Skeletal muscle satellite cell (primary cell): ENCODE data around the gene APOB.

ENCODE experiments used
- H3K27me3 ChIP-seq: 2 replicates; pipeline ENCODE4 v1.7.0; 2013; ENCODE audit warnings: low read length; ENCODE audit not compliant: control insufficient read depth, insufficient read depth
- H3K36me3 ChIP-seq: 2 replicates; pipeline ENCODE4 v1.7.0; 2013; ENCODE audit warnings: mild to moderate bottlenecking, control low read depth, low read length; ENCODE audit not compliant: insufficient read depth
- H3K4me1 ChIP-seq: 2 replicates; pipeline ENCODE4 v1.7.0; 2013; ENCODE audit warnings: low read length; ENCODE audit not compliant: control insufficient read depth, insufficient read depth
- H3K4me2 ChIP-seq: 2 replicates; pipeline ENCODE4 v1.7.0; 2013; ENCODE audit warnings: mild to moderate bottlenecking, low read length
- H3K4me3 ChIP-seq: 2 replicates; pipeline ENCODE4 v1.7.0; 2013; ENCODE audit warnings: low read length
- H3K9ac ChIP-seq: 2 replicates; pipeline ENCODE4 v1.7.0; 2013; ENCODE audit warnings: mild to moderate bottlenecking, low read depth, low read length, moderate library complexity
- H3K9me3 ChIP-seq: replicated peaks from 2 replicates; pipeline ENCODE4 v1.7.0; 2013; ENCODE audit warnings: mild to moderate bottlenecking, control low read depth, low read length

The APOB gene

DNA sequence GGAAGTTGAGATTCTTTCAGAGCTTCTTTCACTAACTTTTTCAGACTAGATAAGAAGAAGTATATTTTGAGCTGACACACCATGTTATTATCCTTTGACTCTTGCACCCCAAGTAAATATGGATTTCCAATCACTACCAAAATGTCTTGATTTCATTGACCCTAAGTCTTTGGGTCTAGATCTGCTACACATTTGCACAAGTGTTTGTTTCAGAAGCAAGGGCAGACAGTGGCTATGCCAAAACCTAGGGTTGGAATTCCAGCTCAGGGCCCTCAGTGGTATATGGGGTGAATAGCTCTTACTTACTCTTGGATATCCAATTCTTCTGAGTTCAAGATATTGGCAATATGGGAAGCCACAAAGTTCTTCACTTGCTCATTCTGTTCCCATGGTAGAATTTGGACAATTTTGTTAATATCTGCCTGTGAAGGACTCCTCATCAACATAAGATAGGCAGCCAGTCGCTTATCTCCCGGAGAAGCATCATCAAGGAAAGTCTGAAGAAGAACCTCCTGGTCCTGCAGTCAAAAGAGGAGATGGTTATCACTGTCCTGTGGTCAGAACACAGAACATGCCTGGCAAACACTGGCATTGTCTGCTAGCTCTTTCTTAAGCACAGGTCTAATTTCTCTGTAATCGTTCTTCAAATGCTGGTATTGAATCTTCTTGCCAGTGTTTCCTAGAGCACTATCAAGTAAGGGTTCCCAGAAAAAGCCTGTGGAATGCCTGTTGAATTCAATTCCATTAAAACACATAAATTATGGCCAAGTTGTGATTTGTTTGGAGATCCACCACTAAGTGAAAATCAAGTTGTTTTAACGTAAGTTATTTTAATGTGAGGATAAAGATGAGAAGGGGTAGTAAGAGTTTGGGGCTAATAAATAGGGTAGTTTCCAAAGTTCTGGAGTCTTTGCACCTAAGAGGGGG, 15.6 kb downstream of the APOB start:
- Histone ChIP-seq H3K4me2 (no peak overlapping the region), H3K27me3 (no peaks in the 10 kb centered on the region), H3K4me1 (no peaks in the 10 kb centered on the region), H3K9ac (no peak overlapping the region), H3K36me3 (no peaks in the 10 kb centered on the region), H3K9me3 (no peaks in the 10 kb centered on the region), H3K4me3 (no peak overlapping the region)

DNA sequence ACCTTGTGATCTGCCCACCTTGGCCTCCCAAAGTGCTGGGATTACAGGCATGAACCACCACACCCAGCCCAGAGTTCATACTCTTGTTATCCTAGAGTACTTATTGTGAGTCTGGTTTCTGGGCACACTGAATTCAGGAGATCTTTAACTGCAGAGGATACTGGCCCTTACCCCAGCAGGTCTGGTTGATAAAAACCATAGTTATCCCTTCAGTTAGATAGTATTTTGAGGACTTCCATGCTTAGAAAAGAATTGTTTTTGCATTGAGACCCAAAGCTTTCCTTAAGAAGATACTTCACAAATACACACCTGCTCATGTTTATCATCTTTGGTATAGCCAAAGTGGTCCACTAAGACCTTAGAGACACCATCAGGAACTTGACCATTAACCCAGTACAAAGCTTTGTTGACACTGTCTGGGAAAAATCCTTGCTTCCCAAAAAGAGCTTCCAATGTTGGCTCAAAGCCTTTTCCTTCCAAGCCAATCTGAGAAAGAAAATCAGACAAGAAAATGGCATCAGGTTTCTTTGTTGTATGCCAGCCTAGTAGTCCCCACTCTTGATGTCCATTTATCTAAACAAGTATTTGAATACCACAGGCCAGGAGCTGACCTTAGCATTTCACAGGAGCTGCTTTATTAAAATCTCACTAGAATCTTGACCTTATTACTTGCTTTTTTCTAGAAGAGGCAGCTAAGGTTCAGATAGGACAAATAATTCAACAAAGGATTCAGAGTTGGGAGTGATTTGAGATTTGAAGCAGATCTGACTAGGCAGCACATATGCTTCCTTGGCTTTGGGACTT, 17.2 kb downstream of the APOB start:
- Histone ChIP-seq H3K4me1 (no peaks in the 10 kb centered on the region), H3K9ac (no peak overlapping the region), H3K4me2 (no peak overlapping the region), H3K36me3 (no peaks in the 10 kb centered on the region), H3K9me3 (no peaks in the 10 kb centered on the region), H3K4me3 (no peak overlapping the region), H3K27me3 (peaks cover 4% of the 10 kb centered on the region)

DNA sequence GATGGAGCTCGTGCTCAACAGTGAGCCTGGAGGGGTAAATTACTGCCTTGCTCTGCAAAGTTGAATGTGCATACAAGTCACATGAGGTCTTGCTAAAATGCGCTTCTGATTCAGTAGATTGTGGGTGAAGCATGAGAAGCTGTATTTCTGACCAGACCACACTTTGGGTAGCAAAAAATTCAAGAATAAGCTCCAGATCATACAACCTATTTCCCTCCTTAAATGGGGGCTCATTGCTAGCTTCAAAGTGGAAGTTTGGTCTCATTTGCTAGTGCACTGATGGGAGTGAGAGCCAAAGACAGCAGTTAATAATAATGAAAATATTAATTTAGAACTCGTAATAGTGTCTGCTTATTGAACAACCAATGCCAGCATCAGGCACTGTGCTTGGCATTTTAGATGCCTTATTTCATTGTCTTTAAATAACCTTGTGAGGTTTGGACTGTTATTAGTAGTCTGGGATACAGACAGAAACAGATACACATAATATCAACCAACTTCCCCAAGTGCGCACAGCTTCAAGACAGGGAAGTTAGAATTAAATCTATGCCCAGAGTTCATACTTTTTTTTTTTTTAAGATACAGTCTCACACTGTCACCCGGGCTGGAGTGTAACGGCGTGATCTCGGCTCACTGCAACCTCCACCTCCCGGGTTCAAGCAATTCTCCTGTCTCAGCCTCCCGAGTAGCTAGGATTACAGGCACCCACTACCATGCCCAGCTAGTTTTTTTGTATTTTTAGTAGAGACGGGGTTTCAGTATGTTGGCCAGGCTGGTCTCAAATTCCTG, 18.0 kb downstream of the APOB start:
- Histone ChIP-seq H3K4me2 (no peak overlapping the region), H3K9ac (no peak overlapping the region)

DNA sequence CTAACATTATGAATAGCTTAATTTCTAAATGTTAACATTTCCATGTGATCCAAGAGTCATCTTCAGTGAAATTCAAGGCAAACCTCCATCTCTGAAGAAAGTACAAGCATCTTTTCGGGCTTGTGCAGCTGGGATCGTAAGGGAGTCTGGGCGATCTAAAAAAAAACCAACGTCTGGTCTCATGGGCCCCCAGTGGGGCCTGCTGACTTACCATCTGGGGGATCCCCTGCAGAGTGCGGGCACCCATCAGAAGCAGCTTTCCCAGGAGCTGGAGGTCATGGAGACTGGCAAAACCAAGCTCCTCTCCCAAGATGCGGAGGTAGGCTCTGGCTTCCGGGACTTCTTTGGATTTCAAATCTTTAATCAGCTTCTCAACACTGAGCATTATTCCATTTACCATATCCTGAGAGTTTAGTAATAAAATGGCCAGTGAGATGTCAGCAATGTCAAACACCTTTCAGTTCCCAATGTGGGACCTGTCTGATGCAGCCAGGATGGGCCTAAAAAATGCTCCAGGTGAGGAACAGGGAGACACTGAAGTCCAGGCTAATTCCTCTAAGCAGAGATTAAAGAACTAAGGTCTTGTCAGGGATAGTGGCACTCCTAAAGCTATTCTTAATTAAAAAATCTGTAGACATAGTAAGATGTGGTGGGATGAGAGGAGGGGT, 19.0 kb downstream of the APOB start:
- Histone ChIP-seq H3K4me1 (no peaks in the 10 kb centered on the region), H3K36me3 (no peaks in the 10 kb centered on the region), H3K27me3 (peaks cover 4% of the 10 kb centered on the region), H3K4me2 (no peak overlapping the region), H3K9ac (no peak overlapping the region), H3K4me3 (no peak overlapping the region), H3K9me3 (no peaks in the 10 kb centered on the region)

More for the DNA sequence above, 18.0 kb downstream of the APOB start:
- H3K9me3 ChIP-seq, result no peaks in the 10 kb centered on the region
- H3K36me3 ChIP-seq, result no peaks in the 10 kb centered on the region
- H3K4me3 ChIP-seq, result no peak overlapping the region
- no peaks in the 10 kb centered on the region for H3K4me1 ChIP-seq
- H3K27me3 ChIP-seq, result peaks cover 4% of the 10 kb centered on the region

DNA sequence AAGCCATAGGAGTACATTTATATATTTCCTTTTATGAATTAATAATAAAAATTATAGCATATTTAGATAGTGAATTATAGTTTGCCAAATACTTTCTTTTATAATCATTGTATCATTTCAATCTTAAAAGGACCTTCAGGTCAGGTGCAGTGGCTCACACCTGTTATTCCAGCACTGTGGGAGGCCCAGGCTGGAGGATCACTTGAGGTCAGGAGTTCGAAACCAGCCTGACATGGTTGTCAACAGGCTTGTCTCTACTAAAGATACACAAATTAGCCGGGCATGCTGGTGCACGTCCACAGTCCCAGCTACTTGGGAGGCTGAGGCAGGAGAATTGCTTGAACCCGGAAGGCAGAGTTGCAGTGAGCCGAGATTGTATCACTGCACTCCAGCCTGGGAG, 19.7 kb downstream of the APOB start:
- Histone ChIP-seq H3K4me3 (no peak overlapping the region), H3K9me3 (no peaks in the 10 kb centered on the region), H3K36me3 (no peaks in the 10 kb centered on the region), H3K27me3 (peaks cover 4% of the 10 kb centered on the region), H3K4me2 (no peak overlapping the region), H3K4me1 (no peaks in the 10 kb centered on the region), H3K9ac (no peak overlapping the region)

DNA sequence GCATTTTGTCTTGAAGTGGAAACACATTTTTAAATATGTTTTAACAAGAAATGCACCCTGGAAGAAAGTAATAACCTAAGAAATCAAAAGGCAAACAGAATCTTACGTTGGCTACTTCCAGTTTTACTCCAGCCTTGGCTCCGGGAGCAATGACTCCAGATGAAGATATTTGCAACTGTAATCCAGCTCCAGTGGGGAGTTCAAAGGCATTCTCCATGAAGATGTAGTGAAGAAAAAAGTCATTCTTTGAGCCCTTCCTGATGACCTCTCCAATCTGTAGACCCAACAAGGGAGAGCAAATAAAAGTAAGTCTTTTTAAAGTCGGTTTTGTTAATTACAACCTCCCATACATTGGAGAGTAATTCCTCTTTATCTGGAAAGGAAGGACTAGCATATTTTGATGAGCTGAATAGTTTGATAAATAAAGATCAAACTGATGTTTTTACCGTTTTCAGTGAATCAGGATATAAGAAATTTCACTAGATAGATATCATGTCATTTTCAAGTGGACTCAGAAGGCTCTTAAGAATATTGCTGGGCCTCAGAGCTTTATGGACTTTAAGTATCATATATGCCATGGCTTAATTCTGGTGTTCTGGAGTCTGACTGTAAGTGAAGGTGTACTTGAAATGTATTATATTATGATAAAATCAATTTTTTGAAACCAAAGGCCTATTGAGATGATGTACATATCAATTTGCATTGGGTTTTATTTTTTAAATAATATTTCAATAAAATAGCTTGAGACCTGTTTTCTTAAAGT, 20.3 kb downstream of the APOB start:
- Histone ChIP-seq H3K9me3 (no peaks in the 10 kb centered on the region), H3K4me1 (no peaks in the 10 kb centered on the region), H3K4me3 (no peak overlapping the region), H3K4me2 (no peak overlapping the region), H3K9ac (no peak overlapping the region), H3K36me3 (no peaks in the 10 kb centered on the region), H3K27me3 (peaks cover 4% of the 10 kb centered on the region)

DNA sequence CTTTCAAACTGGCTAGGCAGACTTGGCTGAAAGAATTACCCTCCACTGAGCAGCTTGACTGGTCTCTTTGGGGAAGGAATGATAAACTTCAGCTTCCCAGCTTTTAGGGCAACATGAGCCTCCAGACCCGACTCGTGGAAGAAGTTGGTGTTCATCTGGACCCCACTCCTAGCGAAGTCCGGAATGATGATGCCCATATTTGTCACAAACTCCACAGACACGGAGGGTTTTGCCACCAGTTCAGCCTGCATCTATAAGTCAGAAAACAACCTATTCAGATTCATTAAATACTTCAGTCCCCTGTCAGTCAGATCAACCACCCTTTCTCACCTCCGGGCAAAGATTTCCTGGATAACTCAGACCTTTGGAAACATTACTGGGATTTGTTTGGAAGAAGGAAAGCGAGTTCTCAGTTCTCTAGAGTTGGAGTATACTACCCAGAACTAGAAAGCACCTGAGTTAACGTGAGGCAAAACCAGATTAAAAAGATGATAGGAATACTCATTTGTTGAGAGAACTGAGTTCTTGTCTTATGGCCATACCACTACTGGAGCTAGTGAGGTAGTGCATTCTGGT, 21.0 kb downstream of the APOB start:
- no peak overlapping the region for H3K4me2 ChIP-seq
- peaks cover 4% of the 10 kb centered on the region for H3K27me3 ChIP-seq
- no peaks in the 10 kb centered on the region for H3K36me3 ChIP-seq
- no peaks in the 10 kb centered on the region for H3K4me1 ChIP-seq
- no peaks in the 10 kb centered on the region for H3K9me3 ChIP-seq
- no peak overlapping the region for H3K9ac ChIP-seq
- no peak overlapping the region for H3K4me3 ChIP-seq

DNA sequence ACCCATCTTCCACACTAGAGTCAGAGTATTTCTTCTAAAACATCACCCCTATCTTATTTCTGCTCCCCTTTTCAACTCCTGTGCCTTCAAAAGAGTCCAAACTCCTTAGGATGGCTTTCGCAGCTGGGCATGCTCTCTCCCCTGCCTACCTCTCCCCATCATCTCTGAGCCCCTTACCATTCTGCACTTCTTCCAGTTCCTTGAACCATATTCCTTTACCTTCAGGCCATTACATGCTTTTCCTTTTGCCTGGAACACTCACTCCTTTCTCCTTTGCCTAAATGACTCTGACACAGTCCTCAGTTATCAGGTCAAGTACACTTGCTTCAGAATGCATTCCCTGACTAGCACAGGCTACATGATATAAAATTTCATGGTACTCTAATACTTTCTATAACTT, 22.4 kb downstream of the APOB start:
- Histone ChIP-seq H3K4me2 (no peak overlapping the region), H3K36me3 (no peaks in the 10 kb centered on the region), H3K4me3 (no peak overlapping the region), H3K27me3 (peaks cover 4% of the 10 kb centered on the region), H3K9me3 (no peaks in the 10 kb centered on the region), H3K4me1 (no peaks in the 10 kb centered on the region), H3K9ac (no peak overlapping the region)

DNA sequence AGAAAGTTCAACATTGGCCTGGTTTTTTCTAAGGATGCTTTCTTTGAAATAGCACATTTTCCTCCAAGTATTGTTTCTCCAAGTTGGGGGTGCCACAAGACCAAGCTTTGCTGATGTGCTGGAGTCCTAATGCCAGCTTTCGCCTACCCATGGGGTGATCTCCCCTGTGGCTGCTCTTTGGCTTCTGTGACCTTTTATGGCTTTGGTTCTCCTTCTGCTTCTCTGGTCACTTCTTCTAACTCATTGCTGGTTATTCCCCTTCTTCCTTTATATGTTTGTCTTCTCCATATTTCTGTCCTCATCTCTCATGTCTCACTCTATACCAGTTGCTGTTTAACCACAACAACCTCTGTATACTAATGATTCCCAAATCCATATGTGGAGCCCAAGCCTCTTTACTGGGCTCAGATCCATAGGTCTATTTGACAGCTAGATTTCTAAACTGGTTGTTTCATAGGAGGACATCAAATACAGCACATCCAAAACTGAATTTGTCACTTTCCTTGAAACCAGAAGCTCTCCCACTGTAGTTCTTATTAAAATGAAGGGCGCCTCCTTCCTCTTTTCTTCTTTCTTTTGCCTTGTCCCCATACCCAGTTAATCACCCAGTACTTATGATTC, 23.1 kb downstream of the APOB start:
- Histone ChIP-seq H3K9ac (no peak overlapping the region), H3K4me3 (no peak overlapping the region), H3K36me3 (no peaks in the 10 kb centered on the region), H3K4me2 (no peak overlapping the region), H3K4me1 (no peaks in the 10 kb centered on the region), H3K27me3 (peaks cover 4% of the 10 kb centered on the region), H3K9me3 (no peaks in the 10 kb centered on the region)
